ENCODE data around the gene PTOV1.

PTOV1 gene

DNA sequence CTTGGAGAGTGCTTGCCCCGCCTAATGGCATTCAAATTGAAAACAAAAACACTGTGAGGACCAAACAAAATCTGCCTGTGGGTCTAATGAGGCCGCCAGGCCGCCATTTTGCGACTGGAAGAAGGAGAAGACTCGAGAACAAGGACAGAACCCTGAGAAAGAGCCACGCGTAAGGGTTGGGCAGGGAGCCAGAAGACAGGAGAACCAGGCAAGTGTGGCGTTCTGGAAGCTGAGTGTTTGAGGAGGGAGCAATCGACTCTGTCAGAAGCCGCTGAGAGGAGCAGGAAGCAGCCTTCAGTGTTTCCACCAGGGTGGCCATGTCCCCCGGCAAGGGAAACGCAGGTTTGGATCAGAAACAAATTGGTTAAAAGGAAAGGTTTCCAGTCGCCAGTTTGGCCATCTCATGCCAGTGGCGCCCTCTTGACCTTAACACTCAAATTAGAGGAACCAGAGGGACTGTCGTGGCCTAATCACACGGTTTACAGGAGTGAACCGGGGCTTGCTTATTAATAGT, 10.2 kb upstream of the PTOV1 start:
- H3K27ac ChIP-seq (ENCODE audit: extremely low read depth, low read depth, low read length), result no peak overlapping the region
- no peaks in the 10 kb centered on the region for H3K4me1 ChIP-seq (ENCODE audit: control insufficient read depth, insufficient read depth, low read length)
- CTCF ChIA-PET, result no interaction called here
- H3K4me3 ChIP-seq (ENCODE audit: low read depth, low read length), result no peak overlapping the region
- TF ChIP-seq ZNF530 (tag by site-specific recombination; IDR thresholded peaks at IDR 0.05; ENCODE audit: low read depth) (no peak), HOXA7 (CRISPR knock-in tag; IDR thresholded peaks at IDR 0.05; ENCODE audit: borderline replicate concordance) (no peak), ZNF600 (tag by site-specific recombination; IDR thresholded peaks at IDR 0.05) (peak; percentile 40; the same call in 1 of the 2 replicates), TCF7L2 (IDR thresholded peaks at IDR 0.05; ENCODE audit: borderline replicate concordance, low read depth, low read length) (no peak), ZNF529 (tag by site-specific recombination; IDR thresholded peaks at IDR 0.05; ENCODE audit: insufficient replicate concordance) (no peak)
- TF ChIP-seq, protein P1, sequence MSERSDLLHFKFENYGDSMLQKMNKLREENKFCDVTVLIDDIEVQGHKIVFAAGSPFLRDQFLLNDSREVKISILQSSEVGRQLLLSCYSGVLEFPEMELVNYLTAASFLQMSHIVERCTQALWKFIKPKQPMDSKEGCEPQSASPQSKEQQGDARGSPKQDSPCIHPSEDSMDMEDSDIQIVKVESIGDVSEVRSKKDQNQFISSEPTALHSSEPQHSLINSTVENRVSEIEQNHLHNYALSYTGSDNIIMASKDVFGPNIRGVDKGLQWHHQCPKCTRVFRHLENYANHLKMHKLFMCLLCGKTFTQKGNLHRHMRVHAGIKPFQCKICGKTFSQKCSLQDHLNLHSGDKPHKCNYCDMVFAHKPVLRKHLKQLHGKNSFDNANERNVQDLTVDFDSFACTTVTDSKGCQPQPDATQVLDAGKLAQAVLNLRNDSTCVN (tag by site-specific recombination; optimal IDR thresholded peaks at IDR 0.05), result no peak
- H3K36me3 ChIP-seq (ENCODE audit: control insufficient read depth in 2 of 2, insufficient read depth in 1 of 2, low read length in 2 of 2), result peaks cover 6 to 55% of the 10 kb centered on the region in 2 experiments
- no peaks in the 10 kb centered on the region for H3K9me3 ChIP-seq (ENCODE audit: control insufficient read depth, insufficient read depth, low read depth, low read length)
- POLR2A ChIA-PET, result no interaction called here

DNA sequence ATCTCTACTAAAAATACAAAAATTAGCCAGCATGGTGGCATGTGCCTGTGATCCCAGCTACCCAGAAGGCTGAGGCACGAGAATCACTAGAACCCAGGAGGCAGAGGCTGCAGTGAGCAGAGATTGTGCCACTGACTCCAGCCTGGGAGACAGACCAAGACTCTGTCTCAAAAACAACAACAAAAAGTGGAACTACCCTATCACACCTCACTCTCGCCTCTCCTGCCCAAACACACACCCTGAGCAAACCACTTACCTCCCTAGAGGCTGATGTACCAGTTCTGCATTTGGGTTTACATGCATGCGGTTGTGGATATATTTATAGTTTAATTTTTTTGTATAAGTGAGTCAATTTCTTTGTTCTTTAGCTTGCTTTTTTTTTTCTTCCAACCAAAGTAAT, 7.7 kb upstream of the PTOV1 start:
- ChIA-PET CTCF (interaction anchor here (0.6 to 1.5 kb wide), 3 partner anchors 38 to 162 kb away, joined by 3 to 6 read pairs (median 4); no protein-coding TSS in a partner anchor), POLR2A (interaction anchor here (1.8 kb wide), 1 partner anchor 39 kb away, joined by 5 read pairs; no protein-coding TSS in a partner anchor)
- TF ChIP-seq ZNF843 (tag by site-specific recombination; IDR thresholded peaks at IDR 0.05) (no peak), ZNF121 (tag by site-specific recombination; IDR thresholded peaks at IDR 0.05) (no peak), ZNF335 (tag by site-specific recombination; conservative IDR thresholded peaks at IDR 0.05) (no peak), ZFHX2 (tag by site-specific recombination; conservative IDR thresholded peaks at IDR 0.05) (no peak), ZNF157 (tag by site-specific recombination; IDR thresholded peaks at IDR 0.05) (no peak), ZNF792 (tag by site-specific recombination; IDR thresholded peaks at IDR 0.05) (no peak), FEZF1 (tag by site-specific recombination; IDR thresholded peaks at IDR 0.05) (no peak), ZNF548 (tag by site-specific recombination; IDR thresholded peaks at IDR 0.05) (no peak), ZNF560 (tag by site-specific recombination; IDR thresholded peaks at IDR 0.05; ENCODE audit: borderline replicate concordance) (no peak), GLIS1 (tag by site-specific recombination; IDR thresholded peaks at IDR 0.05) (no peak), ZNF214 (tag by site-specific recombination; IDR thresholded peaks at IDR 0.05; ENCODE audit: borderline replicate concordance) (no peak), ZFP3 (tag by site-specific recombination; IDR thresholded peaks at IDR 0.05; ENCODE audit: low read depth) (no peak), HOXD13 (CRISPR knock-in tag; IDR thresholded peaks at IDR 0.05; ENCODE audit: borderline replicate concordance) (no peak), ZNF664 (tag by site-specific recombination; IDR thresholded peaks at IDR 0.05) (no peak)
- TF ChIP-seq, protein P2, sequence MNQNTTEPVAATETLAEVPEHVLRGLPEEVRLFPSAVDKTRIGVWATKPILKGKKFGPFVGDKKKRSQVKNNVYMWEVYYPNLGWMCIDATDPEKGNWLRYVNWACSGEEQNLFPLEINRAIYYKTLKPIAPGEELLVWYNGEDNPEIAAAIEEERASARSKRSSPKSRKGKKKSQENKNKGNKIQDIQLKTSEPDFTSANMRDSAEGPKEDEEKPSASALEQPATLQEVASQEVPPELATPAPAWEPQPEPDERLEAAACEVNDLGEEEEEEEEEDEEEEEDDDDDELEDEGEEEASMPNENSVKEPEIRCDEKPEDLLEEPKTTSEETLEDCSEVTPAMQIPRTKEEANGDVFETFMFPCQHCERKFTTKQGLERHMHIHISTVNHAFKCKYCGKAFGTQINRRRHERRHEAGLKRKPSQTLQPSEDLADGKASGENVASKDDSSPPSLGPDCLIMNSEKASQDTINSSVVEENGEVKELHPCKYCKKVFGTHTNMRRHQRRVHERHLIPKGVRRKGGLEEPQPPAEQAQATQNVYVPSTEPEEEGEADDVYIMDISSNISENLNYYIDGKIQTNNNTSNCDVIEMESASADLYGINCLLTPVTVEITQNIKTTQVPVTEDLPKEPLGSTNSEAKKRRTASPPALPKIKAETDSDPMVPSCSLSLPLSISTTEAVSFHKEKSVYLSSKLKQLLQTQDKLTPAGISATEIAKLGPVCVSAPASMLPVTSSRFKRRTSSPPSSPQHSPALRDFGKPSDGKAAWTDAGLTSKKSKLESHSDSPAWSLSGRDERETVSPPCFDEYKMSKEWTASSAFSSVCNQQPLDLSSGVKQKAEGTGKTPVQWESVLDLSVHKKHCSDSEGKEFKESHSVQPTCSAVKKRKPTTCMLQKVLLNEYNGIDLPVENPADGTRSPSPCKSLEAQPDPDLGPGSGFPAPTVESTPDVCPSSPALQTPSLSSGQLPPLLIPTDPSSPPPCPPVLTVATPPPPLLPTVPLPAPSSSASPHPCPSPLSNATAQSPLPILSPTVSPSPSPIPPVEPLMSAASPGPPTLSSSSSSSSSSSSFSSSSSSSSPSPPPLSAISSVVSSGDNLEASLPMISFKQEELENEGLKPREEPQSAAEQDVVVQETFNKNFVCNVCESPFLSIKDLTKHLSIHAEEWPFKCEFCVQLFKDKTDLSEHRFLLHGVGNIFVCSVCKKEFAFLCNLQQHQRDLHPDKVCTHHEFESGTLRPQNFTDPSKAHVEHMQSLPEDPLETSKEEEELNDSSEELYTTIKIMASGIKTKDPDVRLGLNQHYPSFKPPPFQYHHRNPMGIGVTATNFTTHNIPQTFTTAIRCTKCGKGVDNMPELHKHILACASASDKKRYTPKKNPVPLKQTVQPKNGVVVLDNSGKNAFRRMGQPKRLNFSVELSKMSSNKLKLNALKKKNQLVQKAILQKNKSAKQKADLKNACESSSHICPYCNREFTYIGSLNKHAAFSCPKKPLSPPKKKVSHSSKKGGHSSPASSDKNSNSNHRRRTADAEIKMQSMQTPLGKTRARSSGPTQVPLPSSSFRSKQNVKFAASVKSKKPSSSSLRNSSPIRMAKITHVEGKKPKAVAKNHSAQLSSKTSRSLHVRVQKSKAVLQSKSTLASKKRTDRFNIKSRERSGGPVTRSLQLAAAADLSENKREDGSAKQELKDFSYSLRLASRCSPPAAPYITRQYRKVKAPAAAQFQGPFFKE (tag by site-specific recombination; IDR thresholded peaks at IDR 0.05; ENCODE audit: borderline replicate concordance), result no peak
- TF ChIP-seq, protein P3, sequence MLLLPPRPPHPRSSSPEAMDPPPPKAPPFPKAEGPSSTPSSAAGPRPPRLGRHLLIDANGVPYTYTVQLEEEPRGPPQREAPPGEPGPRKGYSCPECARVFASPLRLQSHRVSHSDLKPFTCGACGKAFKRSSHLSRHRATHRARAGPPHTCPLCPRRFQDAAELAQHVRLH (tag by site-specific recombination; IDR thresholded peaks at IDR 0.05), result no peak
- TF ChIP-seq, protein P4, sequence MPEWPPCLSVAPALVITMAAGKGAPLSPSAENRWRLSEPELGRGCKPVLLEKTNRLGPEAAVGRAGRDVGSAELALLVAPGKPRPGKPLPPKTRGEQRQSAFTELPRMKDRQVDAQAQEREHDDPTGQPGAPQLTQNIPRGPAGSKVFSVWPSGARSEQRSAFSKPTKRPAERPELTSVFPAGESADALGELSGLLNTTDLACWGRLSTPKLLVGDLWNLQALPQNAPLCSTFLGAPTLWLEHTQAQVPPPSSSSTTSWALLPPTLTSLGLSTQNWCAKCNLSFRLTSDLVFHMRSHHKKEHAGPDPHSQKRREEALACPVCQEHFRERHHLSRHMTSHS (tag by site-specific recombination; IDR thresholded peaks at IDR 0.05), result no peak
- TF ChIP-seq, protein P5, sequence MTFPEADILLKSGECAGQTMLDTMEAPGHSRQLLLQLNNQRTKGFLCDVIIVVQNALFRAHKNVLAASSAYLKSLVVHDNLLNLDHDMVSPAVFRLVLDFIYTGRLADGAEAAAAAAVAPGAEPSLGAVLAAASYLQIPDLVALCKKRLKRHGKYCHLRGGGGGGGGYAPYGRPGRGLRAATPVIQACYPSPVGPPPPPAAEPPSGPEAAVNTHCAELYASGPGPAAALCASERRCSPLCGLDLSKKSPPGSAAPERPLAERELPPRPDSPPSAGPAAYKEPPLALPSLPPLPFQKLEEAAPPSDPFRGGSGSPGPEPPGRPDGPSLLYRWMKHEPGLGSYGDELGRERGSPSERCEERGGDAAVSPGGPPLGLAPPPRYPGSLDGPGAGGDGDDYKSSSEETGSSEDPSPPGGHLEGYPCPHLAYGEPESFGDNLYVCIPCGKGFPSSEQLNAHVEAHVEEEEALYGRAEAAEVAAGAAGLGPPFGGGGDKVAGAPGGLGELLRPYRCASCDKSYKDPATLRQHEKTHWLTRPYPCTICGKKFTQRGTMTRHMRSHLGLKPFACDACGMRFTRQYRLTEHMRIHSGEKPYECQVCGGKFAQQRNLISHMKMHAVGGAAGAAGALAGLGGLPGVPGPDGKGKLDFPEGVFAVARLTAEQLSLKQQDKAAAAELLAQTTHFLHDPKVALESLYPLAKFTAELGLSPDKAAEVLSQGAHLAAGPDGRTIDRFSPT (tag by site-specific recombination; IDR thresholded peaks at IDR 0.05), result no peak
- peaks cover 2% of the 10 kb centered on the region; the same call in 1 of the 2 replicates for H3K4me1 ChIP-seq (ENCODE audit: control insufficient read depth, insufficient read depth, low read length)
- no peak overlapping the region for H3K4me3 ChIP-seq (ENCODE audit: low read depth, low read length)
- peaks cover 6 to 30% of the 10 kb centered on the region in 2 experiments for H3K36me3 ChIP-seq (ENCODE audit: control insufficient read depth in 2 of 2, insufficient read depth in 1 of 2, low read length in 2 of 2)
- H3K9me3 ChIP-seq (ENCODE audit: control insufficient read depth, insufficient read depth, low read depth, low read length), result no peaks in the 10 kb centered on the region
- H3K27ac ChIP-seq (ENCODE audit: extremely low read depth, low read depth, low read length), result no peak overlapping the region

All from HEK293 (cell line).